GM12878 (cell line): Measurements from ENCODE around the gene TBC1D1. TPM values are rescaled to one million over a fixed set of nuclear protein-coding genes. Genes with fewer than 3 reads are reported as not detected.
A peak's percentile ranks its signal among the peaks of the same experiment; 100 is the strongest.

Experiments used
- CREB1 ChIP-seq: IDR thresholded peaks from 2 replicates; pipeline ENCODE4 v1.6.1; 2012; ENCODE audit warnings: low read depth, mild to moderate bottlenecking, inconsistent platforms
- E4F1 ChIP-seq: fragments of 450-650 bp; IDR thresholded peaks from 2 replicates; pipeline ENCODE4 v1.6.1; 2018; ENCODE audit warnings: borderline replicate concordance, mild to moderate bottlenecking; ENCODE audit not compliant: partially characterized antibody
- EP300 ChIP-seq, 2 experiments: fragments of 150-350 bp in 1 of 2; IDR thresholded peaks; 2 replicates each; pipeline ENCODE4 v1.6.1; 2011 to 2012; ENCODE audit warnings: low read depth in 2 of 2, low read length in 2 of 2, borderline replicate concordance in 1 of 2, improper control_type of control experiment in 1 of 2, inconsistent platforms in 1 of 2; ENCODE audit not compliant: control insufficient read depth in 1 of 2
- ETV6 ChIP-seq, 2 experiments: fragments of 450-650 bp in 1 of 2; IDR thresholded peaks in 1 of 2; conservative IDR thresholded peaks in 1 of 2; 2 replicates each; pipeline ENCODE4 v1.6.1; 2014; ENCODE audit warnings: antibody characterized with exemption in 1 of 2, borderline replicate concordance in 1 of 2, low read depth in 1 of 2, mild to moderate bottlenecking in 1 of 2, moderate library complexity in 1 of 2
- EZH2 ChIP-seq: IDR thresholded peaks from 2 replicates; pipeline ENCODE4 v1.6.1; 2012; ENCODE audit warnings: low read depth, mild to moderate bottlenecking, control low read depth, inconsistent platforms, low read length, borderline replicate concordance; ENCODE audit not compliant: control insufficient read depth
- IKZF2 ChIP-seq, 2 experiments: fragments of 450-650 bp; IDR thresholded peaks; 2 replicates each; pipeline ENCODE4 v1.6.1; 2017; ENCODE audit warnings: mild to moderate bottlenecking in 2 of 2, moderate library complexity in 2 of 2
- MAX ChIP-seq: IDR thresholded peaks from 2 replicates; pipeline ENCODE4 v1.6.1; 2012; ENCODE audit warnings: low read depth, low read length, improper control_type of control experiment
- SRF ChIP-seq, 2 experiments: IDR thresholded peaks; 2 replicates each; pipeline ENCODE4 v1.6.1; 2011; ENCODE audit warnings: low read depth in 2 of 2, low read length in 2 of 2, mild to moderate bottlenecking in 1 of 2, moderate library complexity in 1 of 2
- ZNF217 ChIP-seq: fragments of 450-650 bp; IDR thresholded peaks from 2 replicates; pipeline ENCODE4 v1.6.1; 2017; ENCODE audit warnings: antibody characterized with exemption, mild to moderate bottlenecking
- ZNF592 ChIP-seq: fragments of 450-650 bp; IDR thresholded peaks from 2 replicates; pipeline ENCODE4 v1.6.1; 2017; ENCODE audit warnings: mild to moderate bottlenecking, moderate library complexity
- ZNF687 ChIP-seq: fragments of 450-650 bp; IDR thresholded peaks from 2 replicates; pipeline ENCODE4 v1.6.1; 2017; ENCODE audit warnings: mild to moderate bottlenecking, moderate library complexity
- polyA plus RNA-seq, 11 experiments: library from polyadenylated mRNA; depleted of rRNA in 4 of 11; unstranded in 6 of 11; stranded (reverse) in 5 of 11; fragments of >200 nt; fragmentation: Nextera tagmentation in 4 of 11; fragmentation: Illumina TruSeq in 1 of 11; extraction: Ambion mirVana in 4 of 11; extraction: Trizol in 1 of 11; gene quantifications; 1 replicate in 1 of 11; 2 replicates in 10 of 11; pipeline versions ENCODE4 v1.2.1 to v1.2.3, GENCODE V29; 2011 to 2016; ENCODE audit warnings: inconsistent platforms in 2 of 11, missing spikeins in 2 of 11, low read depth in 1 of 11
- total RNA-seq, 4 experiments: library from RNA; depleted of rRNA in 3 of 4; stranded (reverse); fragments of >200 nt in 3 of 4; fragmentation: Illumina TruSeq in 1 of 4; extraction: Trizol in 1 of 4; gene quantifications; 2 replicates each; pipeline versions ENCODE4 v1.2.1 to v1.2.3, GENCODE V29; 2013 to 2021

TBC1D1 gene
- total and polyA plus RNA-seq, 10 of the 15 experiments (the other 5 are each of a cell fraction or from before 2014, with no cell fraction given), result 5.3 to 102 (median 57.8) TPM

GRCh38 chr4:38177035-38177546, 286.2 kb downstream of the TBC1D1 start (continued):
- peak; percentile 57 to 62; a peak in 3 of 4 replicates for TF ChIP-seq IKZF2 (IDR thresholded peaks at IDR 0.05)
- TF ChIP-seq ZNF687, result peak; percentile 87
- peak in 1 of 2 experiments; percentile 55; a peak in 1 of 4 replicates for TF ChIP-seq EP300 (IDR thresholded peaks at IDR 0.05; ENCODE audit: borderline replicate concordance in 1 of 2, control insufficient read depth in 1 of 2, low read depth in 2 of 2, low read length in 2 of 2)
- TF ChIP-seq E4F1, result no peak
- TF ChIP-seq SRF (IDR thresholded peaks at IDR 0.05; ENCODE audit: low read depth in 2 of 2, low read length in 2 of 2), result no peak
- TF ChIP-seq EZH2, result no peak
- no peak for TF ChIP-seq ZNF217
- peak; percentile 49; the same call in 1 of the 2 replicates for TF ChIP-seq ZNF592
- 0 out of 4 replicates have a peak, but pooled peaks of 1 of the 2 experiments have one; percentile 32 for TF ChIP-seq ETV6 (conservative IDR thresholded peaks at IDR 0.05 in 1 of 2, IDR thresholded peaks at IDR 0.05 in 1 of 2; ENCODE audit: borderline replicate concordance in 1 of 2, low read depth in 1 of 2)
- TF ChIP-seq CREB1, result peak; percentile 28; the same call in 1 of the 2 replicates
- TF ChIP-seq MAX, result 0 out of 2 replicates have a peak, but pooled peaks have one; percentile 41
- TF ChIP-seq, all 136 proteins: peak for 18
